Measurements from ENCODE around the gene LYRM4.

The LYRM4 gene

DNA sequence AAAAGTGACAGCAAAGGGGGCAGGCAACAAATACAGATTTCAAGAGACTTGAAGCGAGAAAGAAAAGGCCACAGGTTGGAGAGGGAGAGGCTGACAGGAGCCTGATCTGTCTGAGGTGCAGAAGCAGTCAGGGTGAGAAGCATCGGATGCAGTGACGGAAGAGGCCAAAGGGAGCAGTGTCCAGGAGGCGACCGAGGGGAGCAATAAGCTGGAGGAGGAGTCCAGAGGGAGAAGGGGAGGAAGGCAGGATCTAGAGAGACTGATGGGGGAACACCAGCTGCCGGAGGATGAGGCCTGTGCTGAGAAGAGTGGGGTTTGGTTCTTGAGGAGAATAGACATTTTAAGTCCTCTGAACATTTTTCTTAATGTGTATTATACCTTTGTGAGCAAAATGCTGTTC, 24.3 kb upstream of the LYRM4 start:
- DNase-seq = no peak

DNA sequence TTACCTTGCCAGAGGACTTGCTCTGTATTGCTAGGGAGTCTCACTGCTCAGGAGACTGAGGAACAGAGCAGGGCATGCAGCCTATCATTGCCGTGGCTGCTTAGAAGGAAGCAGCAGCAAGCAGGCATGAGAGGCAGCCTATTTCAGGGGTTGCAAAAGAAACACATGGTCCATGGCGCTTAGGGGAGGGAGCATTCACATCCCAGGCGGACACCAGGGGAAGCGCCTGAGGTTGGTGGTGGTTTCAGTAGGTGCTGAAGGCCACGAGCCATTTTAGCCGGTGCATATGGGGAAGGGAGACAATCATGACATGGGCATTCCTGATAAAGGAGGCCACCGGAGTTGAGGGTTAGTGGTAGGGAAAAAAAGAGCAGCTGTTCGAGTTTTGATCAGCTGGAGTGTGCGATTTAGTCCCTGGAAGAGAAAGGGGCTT, 21.5 kb upstream of the LYRM4 start:
- no peak for DNase-seq

DNA sequence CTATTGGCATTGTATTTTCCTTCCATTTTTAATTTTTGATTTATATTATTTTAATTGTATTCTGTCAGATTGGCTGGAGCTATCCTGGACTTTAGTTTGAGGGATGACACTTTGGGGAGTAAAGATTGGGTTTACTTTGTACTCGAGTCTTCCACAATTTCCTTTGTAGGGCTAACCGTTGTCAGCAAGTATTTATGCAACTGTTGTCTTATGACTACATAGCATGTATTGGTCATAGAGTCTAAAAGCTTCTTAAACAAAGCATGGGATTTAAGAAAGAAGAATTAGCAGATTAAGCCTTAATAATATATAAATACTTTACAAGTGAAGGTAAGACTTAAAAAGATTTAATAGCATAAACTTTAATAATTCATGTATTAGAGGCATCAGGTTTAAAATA, 20.2 kb upstream of the LYRM4 start:
- no peak for DNase-seq

- DNase-seq = no peak
Measured at GRCh38 chr6:5279891-5280338, 19.2 kb upstream of the LYRM4 start.

DNA sequence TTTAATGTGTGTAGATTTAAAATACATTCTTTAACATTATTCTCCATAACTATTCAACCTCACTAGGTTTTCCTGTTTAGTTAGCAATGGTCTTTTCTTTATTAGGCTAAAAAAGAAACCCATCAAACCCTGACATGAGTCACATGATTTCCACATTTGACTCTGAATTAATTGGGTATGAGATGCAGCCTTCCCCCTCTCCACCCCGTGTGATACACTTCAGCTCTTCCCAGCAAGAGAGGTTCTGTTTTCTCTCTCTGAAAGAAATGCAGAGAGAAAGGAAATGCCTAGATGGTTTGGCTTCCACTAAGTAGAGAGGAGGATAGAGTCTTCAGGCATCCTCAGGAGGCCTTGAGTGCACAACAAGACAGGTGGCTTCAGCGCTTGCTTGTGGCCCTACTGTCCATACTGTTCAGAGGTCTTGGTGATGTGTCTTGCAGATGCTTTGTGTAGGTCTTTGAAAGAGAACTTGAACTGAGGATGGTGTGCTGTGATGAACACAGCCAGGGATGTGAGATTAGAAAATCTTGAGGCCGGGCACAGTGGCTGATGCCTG, 17.9 kb upstream of the LYRM4 start:
- DNase-seq = no peak

DNA sequence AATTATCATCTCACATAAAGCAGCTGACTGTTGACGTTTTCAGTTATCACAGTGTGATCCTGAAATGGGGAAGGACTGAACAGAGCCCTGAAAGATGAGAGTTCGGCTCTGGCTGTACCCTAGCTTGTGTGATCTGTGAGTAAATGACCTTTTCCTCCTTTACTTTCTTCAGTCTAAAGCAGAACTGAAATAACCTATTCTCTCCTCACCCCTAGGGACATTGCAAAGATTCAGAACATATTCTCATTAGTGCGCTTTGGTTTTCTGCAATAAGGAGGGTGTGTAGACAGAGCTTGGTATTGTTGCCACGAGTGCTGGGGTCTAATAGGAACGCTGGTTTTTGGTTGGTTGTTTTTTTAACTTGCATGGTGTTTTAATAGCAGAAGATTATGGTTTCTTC, 17.3 kb upstream of the LYRM4 start:
- DNase-seq = no peak

DNA sequence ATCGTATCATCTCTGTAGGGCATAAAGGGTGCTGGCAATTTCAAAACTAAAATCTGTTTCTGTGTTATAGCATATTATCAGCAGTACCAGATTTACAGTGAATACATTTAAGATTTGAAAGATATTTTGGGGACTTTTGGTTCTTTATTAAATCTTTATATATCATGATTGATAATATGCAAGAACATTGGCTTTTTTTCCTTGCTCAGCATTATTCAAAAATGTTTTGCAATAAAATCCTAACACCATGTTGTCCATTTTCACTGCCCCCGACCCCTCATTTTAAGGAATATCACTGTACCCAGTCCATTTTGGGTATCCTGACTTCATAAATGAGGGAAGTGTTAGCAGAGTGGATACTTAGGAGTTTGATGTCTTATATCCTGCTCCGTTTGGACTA, 16.8 kb upstream of the LYRM4 start:
- no peak for DNase-seq

DNA sequence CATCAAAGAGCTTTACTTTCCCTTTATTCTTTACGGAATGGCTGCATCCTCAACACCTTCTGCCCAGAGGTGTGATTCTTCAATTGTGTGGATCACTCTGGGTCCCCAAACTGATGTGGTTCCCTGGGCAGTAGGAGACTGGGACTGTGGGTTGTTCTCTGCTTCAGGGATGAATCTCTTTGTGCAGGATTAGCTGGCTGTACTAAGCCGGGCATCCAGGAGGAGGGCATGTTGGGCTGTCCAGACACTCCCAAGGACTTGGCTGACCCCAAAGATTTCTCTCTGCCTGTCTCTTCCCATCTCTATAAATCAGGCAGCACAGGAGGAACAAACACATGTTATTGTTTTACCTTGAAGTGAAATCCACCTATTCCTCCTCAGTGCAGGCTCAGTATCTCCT, 15.8 kb upstream of the LYRM4 start:
- no peak for DNase-seq

DNA sequence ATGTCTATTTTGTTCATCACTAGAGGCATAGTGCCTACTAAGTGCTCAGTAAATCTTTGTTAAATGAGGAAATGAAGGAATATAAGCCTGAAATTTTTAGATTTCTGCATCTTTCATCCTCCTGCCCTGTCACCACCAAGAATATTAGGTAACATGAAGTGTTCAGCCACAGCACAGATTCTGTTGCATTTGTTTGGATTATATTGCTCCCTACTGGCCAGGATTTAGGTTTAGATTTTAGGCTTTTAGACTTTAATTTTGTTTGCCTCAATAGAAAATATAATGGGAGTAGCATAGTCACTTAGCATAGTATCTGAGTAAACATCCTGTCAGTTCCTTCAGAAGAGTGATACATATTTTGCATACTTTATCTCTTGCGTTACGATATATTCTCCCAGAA, 14.7 kb upstream of the LYRM4 start:
- no peak for DNase-seq

GRCh38 chr6:5274231-5274630, 13.5 kb upstream of the LYRM4 start:
- DNase-seq = no peak

DNA sequence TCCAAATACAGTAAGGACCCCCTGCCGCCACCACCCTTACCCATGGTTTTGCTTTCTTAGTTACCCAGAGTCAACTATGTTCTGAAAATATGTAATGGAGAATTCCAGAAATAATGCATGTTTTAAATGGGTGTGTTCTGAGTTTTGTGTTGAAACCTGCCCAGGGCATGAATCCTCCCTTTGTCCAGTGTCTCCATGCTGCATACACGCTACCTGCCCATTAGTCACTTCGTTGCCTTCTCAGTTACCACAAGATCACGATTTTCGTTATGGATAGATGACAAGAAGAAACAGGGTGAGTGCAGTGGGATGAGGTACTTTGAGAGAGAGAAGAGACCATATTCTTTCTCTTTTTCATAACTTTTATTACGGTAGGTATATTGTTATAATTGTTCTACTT, 11.2 kb upstream of the LYRM4 start:
- no peak for DNase-seq

DNA sequence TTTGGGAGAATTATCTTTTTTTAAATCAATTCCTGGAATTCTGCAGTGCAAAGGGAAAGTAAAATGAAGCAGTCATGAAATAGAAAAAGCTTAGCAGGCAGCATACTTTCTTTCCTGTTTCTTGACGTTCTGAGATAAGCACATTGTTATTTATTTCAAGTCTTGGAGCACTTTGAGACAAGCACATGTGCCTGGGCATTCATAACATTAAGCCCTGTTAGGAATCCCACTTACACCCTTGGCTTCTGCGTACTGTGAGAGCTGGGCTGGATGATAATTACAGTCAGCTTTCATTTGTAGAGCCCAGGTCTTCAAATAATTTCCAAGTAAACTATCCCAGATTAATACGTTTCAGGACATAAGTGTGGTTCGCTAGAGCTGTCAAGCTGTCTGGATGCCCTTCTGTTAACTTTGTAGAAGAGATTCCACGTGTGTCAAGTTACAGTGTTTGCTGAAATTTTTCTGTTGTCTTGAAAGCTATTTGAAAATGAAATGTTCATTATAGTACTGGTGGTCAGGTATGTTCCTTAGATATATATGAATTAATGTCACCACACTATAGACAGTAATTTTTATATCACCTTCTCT, 9.4 kb upstream of the LYRM4 start:
- DNase-seq = no peak

DNA sequence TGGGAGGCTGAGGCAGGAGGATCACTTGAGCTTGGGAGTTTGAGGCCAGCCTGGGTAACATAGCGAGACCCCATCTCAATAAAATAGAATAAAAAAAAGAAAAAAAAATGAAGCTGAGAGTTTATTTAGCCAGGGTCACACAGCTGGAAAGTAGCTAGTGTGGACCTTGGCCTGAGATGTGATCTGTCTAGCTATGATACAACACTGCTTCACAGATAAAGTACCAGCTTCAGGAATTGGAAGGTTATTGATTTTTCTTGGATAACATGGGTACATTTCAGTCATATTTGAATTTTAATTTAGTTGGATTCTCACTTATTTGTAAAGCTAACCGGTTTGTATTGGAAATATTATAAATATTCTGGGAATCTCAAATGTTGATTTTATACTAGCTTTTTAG, 5.7 kb upstream of the LYRM4 start:
- DNase-seq = no peak

DNA sequence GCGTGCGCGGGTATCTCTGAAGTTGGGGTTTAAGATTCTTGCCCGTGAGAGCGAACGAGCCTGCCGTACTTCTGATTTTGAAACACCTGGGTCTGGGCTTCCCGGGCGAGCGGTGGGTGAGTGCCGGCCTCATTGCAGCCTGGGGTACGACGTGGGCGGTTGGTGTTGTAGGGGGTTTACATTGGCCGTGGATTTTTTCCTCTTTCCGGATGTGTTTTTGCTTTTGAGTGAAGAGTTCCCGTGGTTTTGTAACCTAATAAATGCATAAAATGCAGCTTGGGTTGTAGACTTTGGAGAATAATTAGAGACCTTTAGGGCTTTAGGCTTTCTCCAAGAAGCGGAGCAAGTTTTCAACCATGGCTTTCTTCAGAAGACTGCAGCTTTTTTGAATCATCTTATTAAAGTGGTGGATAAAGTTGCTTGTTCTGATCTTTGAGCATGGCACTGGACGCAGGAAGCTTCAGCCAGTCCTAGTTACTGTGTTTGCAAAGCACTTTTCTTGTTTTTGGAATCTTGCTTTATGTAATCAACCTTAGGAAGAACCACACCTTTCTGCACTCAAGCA, 877 bp upstream of the LYRM4 start:
- no peak for DNase-seq

DNA sequence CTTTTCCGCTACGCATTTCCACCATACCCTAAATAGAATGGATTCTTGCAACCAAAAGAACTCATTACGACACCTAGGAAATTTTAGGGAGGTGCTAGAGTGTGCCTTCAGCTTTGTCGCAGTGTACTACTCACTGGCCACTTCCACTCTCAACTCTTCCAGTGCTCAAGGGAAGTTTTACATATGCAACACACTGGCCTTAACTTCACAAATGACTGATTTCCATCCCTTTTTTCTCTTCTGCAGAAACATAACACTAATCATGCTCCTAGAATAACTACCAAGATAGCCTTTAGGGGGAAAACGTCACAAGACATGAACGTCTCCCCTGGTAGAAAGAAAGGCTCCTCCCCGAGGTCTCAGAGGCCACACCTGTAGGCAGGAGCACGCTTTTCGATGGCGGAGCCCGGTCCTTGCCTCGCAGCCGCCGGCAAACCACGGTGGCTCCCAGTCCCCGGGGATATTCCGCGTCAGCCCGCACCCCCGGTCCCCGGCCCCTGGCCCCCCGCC, 584 bp downstream of the LYRM4 start:
- peak; percentile 59 for DNase-seq

- DNase-seq = no peak
Measured at GRCh38 chr6:5259428-5259827, 1.3 kb downstream of the LYRM4 start.

- no peak for DNase-seq
Measured at GRCh38 chr6:5257400-5257799, 3.4 kb downstream of the LYRM4 start.

GRCh38 chr6:5256952-5257351, 3.8 kb downstream of the LYRM4 start:
- no peak for DNase-seq

- no peak for DNase-seq
Measured at GRCh38 chr6:5250911-5251310, 9.8 kb downstream of the LYRM4 start.

GRCh38 chr6:5250451-5250850, 10.3 kb downstream of the LYRM4 start:
- no peak for DNase-seq

GRCh38 chr6:5249451-5250122, 11.2 kb downstream of the LYRM4 start:
- DNase-seq = no peak

DNA sequence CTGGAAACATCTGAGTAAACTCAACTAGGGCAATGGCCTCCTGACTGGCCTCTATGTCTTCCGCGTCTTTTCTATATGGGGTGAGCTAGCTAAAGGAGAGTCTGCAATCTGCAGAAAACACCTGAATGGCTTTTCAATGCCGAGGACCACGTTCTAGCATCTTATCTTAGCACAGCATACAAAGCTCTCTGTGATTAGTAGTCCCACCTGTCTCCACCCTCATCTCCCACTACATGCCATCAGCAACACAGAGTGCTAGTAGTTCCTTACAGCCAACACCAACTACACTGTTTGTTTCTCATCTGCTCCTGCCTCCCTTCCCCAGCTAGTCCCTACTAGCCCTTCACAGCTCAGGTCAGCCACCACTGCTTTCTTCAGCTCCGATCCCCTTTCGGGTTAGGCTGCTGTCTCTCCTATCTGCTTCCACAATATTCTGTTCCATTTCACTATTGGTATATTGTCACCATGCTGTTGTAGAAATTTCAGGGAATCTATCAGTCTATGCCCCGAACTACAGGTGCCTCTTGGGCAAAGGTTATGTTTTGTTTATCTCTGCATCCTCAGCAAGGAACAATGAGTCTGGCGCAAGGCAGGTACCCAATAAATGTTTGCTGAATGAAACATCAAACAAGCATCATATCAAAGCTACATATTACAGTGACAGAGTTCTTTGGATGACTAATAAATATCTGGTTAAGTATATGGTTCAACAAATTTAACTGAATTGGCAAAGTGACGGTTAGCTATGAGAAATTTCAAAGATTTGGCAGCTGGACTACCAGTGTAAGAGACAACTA, 12.2 kb downstream of the LYRM4 start:
- no peak for DNase-seq

- DNase-seq = no peak
Measured at GRCh38 chr6:5247201-5247600, 13.5 kb downstream of the LYRM4 start.
